Hepatocyte (in vitro differentiated cells): Measurements from ENCODE around the gene APBB2. TPM values are rescaled to one million over a fixed set of nuclear protein-coding genes. Genes with fewer than 3 reads are reported as not detected.

Source experiments
- DNase-seq: peaks from one replicate; pipeline ENCODE4 v3.0.0-alpha.2; 2016; ENCODE audit warnings: low spot score
- H2AFZ ChIP-seq: fragments of 200-600 bp; sonication (generic); 2 replicates; pipeline ENCODE4 v1.6.0; 2016; ENCODE audit warnings: antibody characterized with exemption, mild to moderate bottlenecking
- H3K27ac ChIP-seq: fragments of 200-600 bp; sonication (generic); 2 replicates; pipeline ENCODE4 v1.5.1; 2016; ENCODE audit warnings: mild to moderate bottlenecking
- H3K27me3 ChIP-seq: fragments of 200-600 bp; sonication (generic); 2 replicates; pipeline ENCODE4 v1.6.1; 2016
- H3K36me3 ChIP-seq: fragments of 200-600 bp; sonication (generic); replicated peaks from 2 replicates; pipeline ENCODE4 v1.5.1; 2016; ENCODE audit warnings: low read depth; ENCODE audit not compliant: insufficient read depth
- H3K4me1 ChIP-seq: fragments of 200-600 bp; sonication (generic); 2 replicates; pipeline ENCODE4 v1.5.1; 2016; ENCODE audit warnings: mild to moderate bottlenecking, moderate library complexity; ENCODE audit not compliant: insufficient read depth
- H3K4me2 ChIP-seq: fragments of 200-600 bp; sonication (generic); 2 replicates; pipeline ENCODE4 v1.6.0; 2016
- H3K4me3 ChIP-seq: fragments of 200-600 bp; sonication (generic); 2 replicates; pipeline ENCODE4 v1.5.1; 2016; ENCODE audit warnings: mild to moderate bottlenecking
- H3K79me2 ChIP-seq: fragments of 200-600 bp; sonication (generic); 2 replicates; pipeline ENCODE4 v1.6.0; 2017; ENCODE audit warnings: mild to moderate bottlenecking
- H3K9me2 ChIP-seq: fragments of 200-600 bp; sonication (generic); replicated peaks from 2 replicates; pipeline ENCODE4 v1.6.0; 2017; ENCODE audit warnings: mild to moderate bottlenecking; ENCODE audit not compliant: insufficient read depth
- H3K9me3 ChIP-seq: fragments of 200-600 bp; sonication (generic); 2 replicates; pipeline ENCODE4 v1.5.1; 2016; ENCODE audit warnings: low read depth, mild to moderate bottlenecking
- H4K20me1 ChIP-seq: fragments of 200-600 bp; sonication (generic); 2 replicates; pipeline ENCODE4 v1.6.0; 2016; ENCODE audit warnings: mild to moderate bottlenecking; ENCODE audit not compliant: insufficient read depth, poor library complexity, severe bottlenecking
- EZH2 ChIP-seq: fragments of 200-600 bp; sonication (generic); IDR thresholded peaks from 2 replicates; pipeline ENCODE4 v1.6.1; 2016; ENCODE audit warnings: antibody characterized with exemption, mild to moderate bottlenecking, borderline replicate concordance
- EZH2phosphoT487 ChIP-seq: fragments of 200-600 bp; sonication (generic); IDR thresholded peaks from one replicate; pipeline ENCODE4 v1.6.1; 2018; ENCODE audit warnings: antibody characterized with exemption, mild to moderate bottlenecking, low read depth, moderate library complexity; ENCODE audit not compliant: unreplicated experiment, severe bottlenecking
- WGBS: methylation state at CpG from one replicate; pipeline ENCODE4 v1.1.6; 2016; ENCODE audit warnings: low lambda C conversion rate; ENCODE audit errors: missing lambda C conversion rate; 5-methylcytosine and 5-hydroxymethylcytosine counted together
- polyA plus RNA-seq: library from polyadenylated mRNA; unstranded; fragments of >200 nt; fragmentation: Nextera tagmentation; extraction: Ambion mirVana; gene quantifications from 2 replicates; pipeline ENCODE4 v1.2.1, GENCODE V29; 2016
- total RNA-seq: library from RNA; depleted of rRNA; stranded (reverse); fragments of >200 nt; gene quantifications from 2 replicates; pipeline ENCODE4 v1.2.3, GENCODE V29; 2014
- TF ChIP-seq, protein P1 (sequence below): fragments of 200-600 bp; sonication (generic); IDR thresholded peaks from 2 replicates; pipeline ENCODE4 v1.5.1; 2016; ENCODE audit warnings: antibody characterized with exemption, mild to moderate bottlenecking; ENCODE audit not compliant: poor library complexity

Gene APBB2
- total and polyA plus RNA-seq, 2 experiments from 2014 or later = 23.4 to 47.5 TPM

DNA sequence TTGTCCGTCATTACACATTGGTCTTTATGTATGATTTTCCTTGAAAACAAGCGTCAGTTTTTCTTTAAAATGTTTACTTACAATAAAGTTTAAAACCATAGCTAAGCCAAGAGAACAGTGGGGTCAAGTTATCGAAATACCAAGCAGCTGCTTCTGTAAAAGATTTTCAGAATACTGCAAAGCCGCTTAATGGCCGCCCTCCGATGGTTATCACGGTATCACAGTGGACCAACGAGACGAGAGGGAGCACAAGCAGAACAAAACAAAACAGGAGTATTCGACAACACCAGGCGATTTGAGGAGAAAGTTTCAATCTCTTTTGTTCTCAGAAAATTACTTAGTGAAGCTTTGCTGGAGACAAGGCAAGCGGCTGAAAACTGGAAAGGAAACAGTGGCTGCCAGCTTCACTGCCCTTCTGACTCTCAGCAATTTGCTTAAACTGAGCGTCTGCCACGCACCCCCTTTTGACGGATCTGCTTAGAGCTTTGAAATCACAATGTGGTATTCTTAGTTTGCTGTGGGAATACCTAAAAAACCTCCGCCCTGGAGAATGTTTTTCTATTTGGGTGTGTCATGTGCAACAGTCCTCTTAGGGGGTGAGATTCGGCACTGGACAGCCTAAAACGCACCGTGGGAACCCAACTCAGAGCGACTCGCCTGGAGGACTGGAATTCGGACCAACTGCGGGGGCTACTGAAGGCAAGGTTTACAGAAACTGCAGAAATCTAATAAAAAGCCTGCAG, 264.8 kb downstream of the APBB2 start:
- 88% methylated on average over 23 of the region's 23 CpGs for WGBS
- Histone ChIP-seq H3K4me3 (no peak overlapping the region), H3K9me2 (no peaks in the 10 kb centered on the region), H3K4me2 (no peak overlapping the region), H3K36me3 (no peaks in the 10 kb centered on the region), H3K27ac (no peak overlapping the region), H3K79me2 (no peaks in the 10 kb centered on the region), H3K9me3 (no peaks in the 10 kb centered on the region), H3K27me3 (no peaks in the 10 kb centered on the region), H3K4me1 (no peaks in the 10 kb centered on the region), H2AFZ (no peak overlapping the region), H4K20me1 (no peaks in the 10 kb centered on the region)
- TF ChIP-seq EZH2phosphoT487 = no peak
- TF ChIP-seq, protein P1, sequence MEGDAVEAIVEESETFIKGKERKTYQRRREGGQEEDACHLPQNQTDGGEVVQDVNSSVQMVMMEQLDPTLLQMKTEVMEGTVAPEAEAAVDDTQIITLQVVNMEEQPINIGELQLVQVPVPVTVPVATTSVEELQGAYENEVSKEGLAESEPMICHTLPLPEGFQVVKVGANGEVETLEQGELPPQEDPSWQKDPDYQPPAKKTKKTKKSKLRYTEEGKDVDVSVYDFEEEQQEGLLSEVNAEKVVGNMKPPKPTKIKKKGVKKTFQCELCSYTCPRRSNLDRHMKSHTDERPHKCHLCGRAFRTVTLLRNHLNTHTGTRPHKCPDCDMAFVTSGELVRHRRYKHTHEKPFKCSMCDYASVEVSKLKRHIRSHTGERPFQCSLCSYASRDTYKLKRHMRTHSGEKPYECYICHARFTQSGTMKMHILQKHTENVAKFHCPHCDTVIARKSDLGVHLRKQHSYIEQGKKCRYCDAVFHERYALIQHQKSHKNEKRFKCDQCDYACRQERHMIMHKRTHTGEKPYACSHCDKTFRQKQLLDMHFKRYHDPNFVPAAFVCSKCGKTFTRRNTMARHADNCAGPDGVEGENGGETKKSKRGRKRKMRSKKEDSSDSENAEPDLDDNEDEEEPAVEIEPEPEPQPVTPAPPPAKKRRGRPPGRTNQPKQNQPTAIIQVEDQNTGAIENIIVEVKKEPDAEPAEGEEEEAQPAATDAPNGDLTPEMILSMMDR = no peak
- TF ChIP-seq EZH2 = no peak
- DNase-seq = no peak

DNA sequence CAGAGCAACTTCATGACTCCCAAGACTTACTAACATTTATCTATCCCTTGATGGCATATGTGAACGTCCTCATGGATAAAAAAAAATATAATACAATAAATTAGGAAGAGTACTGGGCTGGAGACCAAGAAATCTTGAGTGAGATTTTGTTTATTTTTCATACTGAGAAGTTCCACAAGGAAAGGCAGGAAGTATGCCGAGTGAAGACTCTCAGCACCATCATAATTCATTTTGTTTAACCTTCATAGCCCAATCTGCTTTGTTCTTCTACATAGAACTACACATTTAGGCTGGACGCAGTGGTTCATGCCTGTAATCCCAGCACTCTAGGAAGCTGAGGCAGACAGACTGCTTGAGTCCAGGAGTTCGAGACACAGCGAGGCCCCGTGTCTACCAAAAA, 266.3 kb downstream of the APBB2 start:
- no peak overlapping the region for H3K4me2 ChIP-seq
- no peaks in the 10 kb centered on the region for H3K4me1 ChIP-seq
- H3K36me3 ChIP-seq = no peaks in the 10 kb centered on the region
- H3K27me3 ChIP-seq = no peaks in the 10 kb centered on the region
- H3K79me2 ChIP-seq = no peaks in the 10 kb centered on the region
- TF ChIP-seq EZH2 (no peak), EZH2phosphoT487 (no peak)
- TF ChIP-seq, protein P1 = no peak
- no peak overlapping the region for H2AFZ ChIP-seq
- no peaks in the 10 kb centered on the region for H3K9me2 ChIP-seq
- H3K4me3 ChIP-seq = no peak overlapping the region
- no peak overlapping the region for H3K27ac ChIP-seq
- WGBS = 91% methylated on average over 6 of the region's 6 CpGs
- H4K20me1 ChIP-seq = no peaks in the 10 kb centered on the region
- DNase-seq = no peak
- no peaks in the 10 kb centered on the region for H3K9me3 ChIP-seq

DNA sequence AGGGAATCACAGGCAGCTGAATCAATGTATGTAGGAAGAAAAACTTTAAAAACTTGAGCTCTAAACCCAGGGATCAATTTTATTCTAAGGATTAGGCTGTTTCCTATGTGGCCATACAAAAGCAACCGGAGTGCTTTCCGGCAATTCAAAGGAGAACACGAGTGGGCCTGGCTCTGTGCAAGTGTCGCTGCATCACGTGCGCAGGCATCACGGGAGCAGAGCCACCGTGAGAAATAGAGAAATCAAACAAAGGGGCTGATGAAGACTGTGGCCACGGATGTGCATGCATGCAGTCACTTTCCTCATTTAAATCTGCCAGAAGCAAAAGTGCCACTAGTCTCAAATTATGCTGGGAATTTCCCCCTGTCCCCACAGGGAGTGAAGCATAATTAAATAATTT, 267.7 kb downstream of the APBB2 start:
- Histone ChIP-seq H3K79me2 (no peaks in the 10 kb centered on the region), H3K4me1 (no peaks in the 10 kb centered on the region), H3K4me3 (no peak overlapping the region), H3K27ac (no peak overlapping the region), H3K9me2 (no peaks in the 10 kb centered on the region), H3K9me3 (no peaks in the 10 kb centered on the region), H3K27me3 (no peaks in the 10 kb centered on the region), H3K36me3 (no peaks in the 10 kb centered on the region), H3K4me2 (no peak overlapping the region), H4K20me1 (no peaks in the 10 kb centered on the region), H2AFZ (no peak overlapping the region)
- DNase-seq = no peak
- WGBS = 99% methylated on average over 9 of the region's 9 CpGs
- no peak for TF ChIP-seq EZH2

DNA sequence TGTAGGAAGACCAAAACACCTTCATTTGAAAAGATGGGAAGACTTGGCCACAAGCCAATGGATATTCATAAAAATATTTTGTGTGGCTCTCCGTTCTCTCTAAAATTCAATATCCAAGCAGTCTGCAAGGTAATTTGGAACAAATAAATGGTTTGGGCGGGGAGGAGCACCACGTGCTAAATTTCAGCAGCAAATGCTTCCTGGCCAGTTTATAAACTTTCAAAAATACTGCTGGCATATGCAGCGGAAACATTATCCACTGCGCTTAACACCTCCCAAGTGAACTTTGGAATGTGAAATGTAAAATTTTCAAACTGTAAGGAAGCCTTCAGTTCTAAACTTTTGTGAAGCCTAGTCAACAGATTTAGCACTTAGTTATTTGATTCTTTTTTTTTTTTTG, 273.6 kb downstream of the APBB2 start:
- no peaks in the 10 kb centered on the region for H3K27me3 ChIP-seq
- TF ChIP-seq, protein P1 = no peak
- TF ChIP-seq EZH2 = no peak
- TF ChIP-seq EZH2phosphoT487 = no peak
- 76% methylated on average over 5 of the region's 5 CpGs for WGBS

More for the DNA sequence above, 273.6 kb downstream of the APBB2 start:
- Histone ChIP-seq H3K9me3 (no peaks in the 10 kb centered on the region), H2AFZ (no peak overlapping the region), H3K4me2 (no peak overlapping the region), H3K27ac (no peak overlapping the region), H3K36me3 (no peaks in the 10 kb centered on the region), H3K9me2 (no peaks in the 10 kb centered on the region), H3K79me2 (no peaks in the 10 kb centered on the region), H3K4me1 (no peaks in the 10 kb centered on the region), H3K4me3 (no peak overlapping the region), H4K20me1 (no peaks in the 10 kb centered on the region)
- DNase-seq = no peak
